HepG2 (cell line): ENCODE measurements around the gene PCDHGA1.

ENCODE experiments used
- ARID3A ChIP-seq: IDR thresholded peaks from 2 replicates; pipeline ENCODE4 v1.6.1; 2012; ENCODE audit warnings: low read depth, low read length, improper control_type of control experiment
- CHD2 ChIP-seq: IDR thresholded peaks from 2 replicates; pipeline ENCODE4 v1.6.1; 2011; ENCODE audit warnings: low read depth, low read length, improper control_type of control experiment
- CTCF ChIP-seq: sonication (generic); formaldehyde crosslinking; IDR thresholded peaks from 2 replicates; pipeline ENCODE4 v1.5.0; 2020; ENCODE audit warnings: mild to moderate bottlenecking, missing genetic modification reagents, moderate library complexity
- KDM1A ChIP-seq: IDR thresholded peaks from 2 replicates; pipeline ENCODE4 v1.6.1; 2016; ENCODE audit warnings: missing compliant biosample characterization
- PAX8 ChIP-seq: sonication (generic); formaldehyde crosslinking; IDR thresholded peaks from 2 replicates; pipeline ENCODE4 v1.8.0; 2022; ENCODE audit warnings: mild to moderate bottlenecking, missing genetic modification reagents, borderline replicate concordance
- POLR2A ChIP-seq, 2 experiments: IDR thresholded peaks; 2 replicates each; pipeline ENCODE4 v1.6.1; 2011; ENCODE audit warnings: low read depth in 2 of 2, low read length in 2 of 2, mild to moderate bottlenecking in 1 of 2, moderate library complexity in 1 of 2; ENCODE audit not compliant: insufficient read depth in 1 of 2
- RFX5 ChIP-seq: IDR thresholded peaks from 2 replicates; pipeline ENCODE4 v1.6.1; 2011; ENCODE audit warnings: low read depth, low read length, improper control_type of control experiment
- ZBTB33 ChIP-seq: sonication (generic); formaldehyde crosslinking; IDR thresholded peaks from 2 replicates; pipeline ENCODE4 v1.4.0; 2020; ENCODE audit warnings: missing genetic modification reagents
- ZFY ChIP-seq: sonication (generic); formaldehyde crosslinking; IDR thresholded peaks from 2 replicates; pipeline ENCODE4 v1.4.0; 2020; ENCODE audit warnings: missing genetic modification reagents
- ZNF841 ChIP-seq: sonication (generic); formaldehyde crosslinking; IDR thresholded peaks from 2 replicates; pipeline ENCODE4 v1.8.1; 2023; ENCODE audit warnings: missing genetic modification reagents, borderline replicate concordance

- TF ChIP-seq ZNF841 (no peak), ZBTB33 (CRISPR knock-in tag) (no peak), PAX8 (CRISPR knock-in tag) (no peak), ZFY (no peak), KDM1A (CRISPR knock-in tag) (no peak), CTCF (CRISPR knock-in tag) (peak; percentile 35), ARID3A (no peak), CHD2 (no peak), RFX5 (no peak), POLR2A (IDR thresholded peaks at IDR 0.05; ENCODE audit: insufficient read depth in 1 of 2, low read depth in 2 of 2, low read length in 2 of 2) (no peak)
Observed at GRCh38 chr5:141338538-141339306, 8.4 kb downstream of the PCDHGA1 start, which contains the start of gene PCDHGA2.
